Measurements from ENCODE around the gene BMP6.
"Not testable (repeated sequence)": the region's sequence is repeated elsewhere in the genome, so short reads cannot be mapped to it uniquely, and the experiment has no call there.

The BMP6 gene

DNA sequence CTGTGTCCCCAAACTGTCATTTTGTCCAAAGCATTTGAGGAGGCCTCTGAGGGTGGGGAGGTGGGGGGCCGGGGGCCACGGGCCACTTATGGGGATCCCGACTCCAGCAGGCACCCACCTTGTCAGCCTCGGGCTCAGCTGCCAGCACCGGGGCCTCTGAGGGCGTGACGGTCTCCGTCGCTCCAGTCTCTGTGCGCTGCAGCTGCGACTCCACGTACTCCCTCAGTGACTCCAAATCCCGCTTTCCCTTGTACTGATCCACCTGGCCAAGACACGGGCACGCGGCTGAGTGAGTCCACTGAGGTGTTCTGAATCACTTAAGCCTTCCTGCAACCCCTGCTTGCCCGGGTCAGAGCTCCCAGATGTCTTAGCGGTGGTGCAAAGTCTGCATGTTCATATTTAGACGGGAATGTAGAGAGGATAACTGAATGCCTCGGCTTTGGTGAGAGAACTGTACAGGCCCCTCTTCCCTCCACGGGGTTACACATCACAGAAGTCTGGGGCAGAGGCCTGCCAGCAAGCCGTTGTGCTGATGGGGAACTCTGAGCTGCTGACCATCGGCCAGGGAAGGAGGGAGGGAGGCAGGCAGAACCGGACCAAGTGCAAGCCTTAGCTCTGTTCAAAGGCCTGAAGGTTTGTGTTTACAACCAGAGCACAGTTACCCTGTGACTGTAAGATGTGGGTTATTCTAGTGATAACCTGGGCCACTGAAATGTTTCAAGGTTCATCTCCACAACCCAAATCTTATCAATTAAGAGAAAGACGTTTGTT, 162.9 kb downstream of the BMP6 start:
- no peak for DNase-seq

DNA sequence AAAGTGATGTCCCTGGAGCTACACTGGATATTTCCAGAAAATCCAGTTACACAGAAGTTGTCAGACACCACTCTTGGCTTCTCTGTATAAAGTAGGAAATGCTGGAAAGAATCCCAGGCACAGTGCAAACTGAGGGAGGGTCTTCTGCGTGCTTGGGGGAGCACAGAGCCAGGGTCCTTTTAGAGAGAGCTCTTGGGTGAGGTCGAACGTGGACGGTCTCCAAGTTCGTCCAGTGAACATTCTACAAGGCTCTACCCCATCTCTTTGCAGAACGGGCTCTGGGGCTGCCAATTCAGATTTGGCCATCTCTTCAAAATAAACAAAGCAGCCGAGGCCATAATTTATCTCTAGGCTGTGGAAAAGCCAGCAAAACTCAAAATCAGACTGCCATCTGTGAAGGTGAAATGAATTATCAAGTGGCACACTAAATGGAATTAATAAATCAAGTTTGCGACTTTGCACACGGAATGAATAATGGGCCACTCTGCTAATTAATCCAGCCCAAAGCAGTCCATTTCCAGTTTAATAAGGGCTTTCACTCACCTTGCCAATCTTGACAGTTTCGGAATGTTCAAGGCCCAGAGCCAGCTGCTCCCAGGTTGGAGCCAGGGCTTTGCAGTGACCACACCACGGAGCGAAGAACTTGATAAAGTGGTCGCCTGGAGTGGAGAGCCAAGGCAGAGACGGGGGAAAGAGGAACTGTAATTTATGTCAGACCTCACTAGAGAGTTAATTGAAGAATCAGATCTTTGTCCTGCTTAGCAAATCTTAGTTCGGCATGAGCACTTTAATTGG, 165.4 kb downstream of the BMP6 start:
- no peak for DNase-seq

DNA sequence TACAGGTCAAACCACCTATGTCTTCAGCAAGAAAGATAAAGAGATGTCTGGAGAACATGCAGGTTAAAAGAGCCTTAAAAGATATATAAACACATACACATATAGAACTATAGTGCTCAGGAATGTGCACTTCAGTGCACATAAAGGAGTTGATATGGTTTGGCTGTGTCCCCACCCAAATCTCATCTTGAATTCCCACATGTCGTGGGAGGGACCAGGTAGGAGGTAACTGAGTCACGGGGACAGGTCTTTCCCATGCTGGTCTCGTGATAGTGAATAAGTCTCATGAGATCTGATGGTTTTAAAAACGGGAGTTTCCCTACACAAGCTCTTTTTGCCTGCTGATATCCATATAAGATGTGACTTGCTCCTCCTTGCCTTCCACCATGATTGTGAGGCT, 166.5 kb downstream of the BMP6 start:
- DNase-seq = not testable (repeated sequence)

DNA sequence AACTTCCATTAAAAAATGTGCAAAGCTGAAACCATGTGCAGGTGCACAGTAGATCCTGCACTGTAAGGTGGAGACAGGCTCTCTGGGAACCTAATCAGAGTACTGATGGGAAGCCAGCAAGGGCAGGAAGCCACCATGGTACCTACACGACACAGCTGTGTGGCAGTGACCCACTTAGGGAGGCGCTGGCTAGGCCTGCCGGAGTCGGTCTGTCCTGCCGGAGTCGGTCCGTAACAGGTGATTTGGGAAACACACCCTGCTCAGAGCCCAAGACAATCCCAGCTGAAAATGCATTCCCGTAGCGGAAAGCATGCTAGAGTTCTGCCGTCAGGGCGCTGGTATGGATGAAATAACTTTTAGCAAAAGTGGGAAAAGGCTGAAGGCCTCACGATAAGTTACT, 167.4 kb downstream of the BMP6 start:
- no peak for DNase-seq

DNA sequence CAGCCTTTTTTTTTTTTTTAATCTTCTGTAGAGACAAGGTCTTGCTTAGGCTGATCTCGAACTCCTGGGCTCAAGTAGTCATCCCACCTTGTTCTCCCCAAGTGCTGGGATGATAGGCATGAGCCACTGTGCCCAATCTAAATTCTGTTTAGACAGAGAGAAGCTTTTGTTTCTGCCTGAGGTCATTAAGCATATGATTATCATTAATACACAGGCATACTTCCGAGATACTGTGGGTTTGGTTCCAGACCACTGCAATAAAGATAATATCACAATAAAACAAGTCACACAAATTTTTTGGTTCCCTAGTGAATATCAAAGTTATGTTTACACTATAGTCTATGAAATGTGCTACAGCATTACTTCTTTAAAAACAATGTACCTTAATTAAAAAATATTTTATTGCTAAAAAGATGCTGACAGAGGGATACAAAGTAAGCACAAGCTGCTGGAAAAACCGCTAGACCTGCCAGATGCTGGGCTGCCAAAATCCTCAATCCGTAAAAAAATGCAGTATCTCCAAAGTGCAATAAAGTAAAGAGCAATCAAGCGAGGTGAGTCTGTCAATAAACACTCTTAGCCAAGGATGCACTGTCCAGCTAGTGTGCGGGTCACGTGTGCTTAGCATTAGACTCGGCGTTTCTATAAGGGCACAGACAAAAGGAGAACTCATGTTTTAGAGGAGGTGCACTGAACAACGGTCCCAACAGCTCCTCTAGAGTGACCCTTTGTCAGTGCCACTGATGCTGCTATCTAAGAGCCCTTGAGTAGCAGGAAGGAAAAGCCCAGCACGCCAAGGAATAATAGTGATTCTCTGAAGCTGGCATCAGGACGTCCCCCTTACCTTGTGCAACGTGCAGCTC, 168.6 kb downstream of the BMP6 start:
- DNase-seq = peak; percentile 85

DNA sequence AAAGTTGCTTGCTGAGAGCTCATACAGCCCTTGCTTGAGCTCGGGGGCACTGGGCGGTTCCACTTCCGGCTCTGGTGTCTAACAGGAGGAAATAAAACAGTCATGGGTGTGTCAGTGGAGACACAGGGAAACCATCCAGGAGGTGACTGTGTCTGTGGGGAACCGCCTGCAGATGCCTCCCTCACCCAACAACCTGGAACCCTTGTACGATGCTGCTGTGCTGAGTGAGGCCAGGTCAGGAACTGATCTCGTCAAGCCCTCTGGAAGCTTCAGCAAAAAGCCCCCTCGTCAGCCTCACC, 169.2 kb downstream of the BMP6 start:
- peak; percentile 71 for DNase-seq

DNA sequence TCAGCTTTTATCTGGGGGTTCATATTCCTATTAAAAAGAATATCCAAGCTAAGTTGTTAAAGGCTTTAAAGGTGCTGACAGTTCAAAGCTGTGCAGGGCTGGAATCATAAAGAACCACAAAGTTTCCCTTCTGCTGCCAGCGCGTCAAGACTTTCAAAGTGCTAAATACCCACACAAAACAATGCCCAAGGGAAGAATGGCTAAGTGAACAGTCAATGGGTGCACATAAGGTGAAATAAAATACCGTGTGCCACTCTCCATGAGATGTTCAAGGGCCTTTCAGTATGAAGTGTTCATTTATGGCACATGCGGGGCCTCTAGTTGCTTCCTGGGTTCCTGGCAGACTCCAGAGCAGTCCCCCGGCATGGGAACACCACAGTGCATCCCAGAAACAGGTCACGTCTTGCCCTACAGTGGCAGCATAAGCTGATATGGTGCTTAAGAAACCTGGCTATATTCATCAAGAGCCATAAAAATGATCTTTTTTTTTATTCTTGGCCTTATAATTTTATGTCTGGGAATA, 170.6 kb downstream of the BMP6 start:
- DNase-seq = no peak

DNA sequence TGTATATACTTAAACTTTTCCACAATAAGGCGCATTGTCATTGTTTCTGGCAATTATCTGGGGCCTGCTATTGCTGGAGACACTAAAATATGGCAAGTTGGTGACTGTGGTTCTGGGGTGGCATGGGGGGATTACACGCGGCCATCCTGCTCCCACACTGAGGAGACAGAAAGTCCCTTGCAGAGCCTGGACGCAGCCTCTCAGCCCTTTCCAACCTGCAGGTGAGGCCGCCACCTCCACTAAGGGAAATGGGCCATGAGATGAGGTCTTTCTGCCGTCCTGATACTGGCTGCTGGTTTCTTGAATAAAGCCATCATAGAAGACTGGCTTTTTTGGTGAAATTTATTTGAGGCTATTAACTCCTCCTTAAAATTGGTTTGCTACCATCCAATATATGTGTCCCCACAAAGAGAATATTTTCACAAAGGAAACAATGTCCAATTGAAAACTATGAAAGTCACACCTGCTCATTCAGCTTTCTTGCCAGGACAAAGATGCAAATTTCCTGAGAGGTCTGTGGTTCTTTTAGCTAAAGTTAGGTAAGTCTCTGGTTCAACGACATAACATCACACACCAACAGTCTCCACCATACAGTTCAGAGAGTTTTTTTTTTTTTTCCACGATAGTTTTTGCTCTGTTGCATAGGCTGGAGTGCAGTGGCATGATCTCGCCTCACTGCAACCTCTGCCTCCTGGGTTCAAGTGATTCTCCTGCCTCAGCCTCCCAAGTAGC, 171.7 kb downstream of the BMP6 start:
- DNase-seq = no peak

DNA sequence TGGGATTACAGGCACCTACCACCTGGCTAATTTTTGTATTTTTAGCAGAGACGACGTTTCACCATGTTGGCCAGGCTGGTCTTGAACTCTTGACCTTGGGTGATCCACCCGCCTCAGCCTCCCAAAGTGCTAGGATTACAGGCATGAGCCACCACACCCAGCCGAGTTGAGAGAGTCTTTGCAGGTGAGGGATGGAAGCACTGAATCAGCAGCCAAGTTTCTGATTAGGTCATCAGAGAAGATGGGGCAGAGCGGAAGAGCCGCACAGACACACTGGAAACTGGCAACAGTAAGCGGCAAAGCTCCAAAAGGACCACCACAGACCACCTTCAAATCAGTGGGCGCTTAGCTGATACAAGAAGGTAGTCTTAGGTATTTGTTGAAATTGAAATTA, 172.3 kb downstream of the BMP6 start:
- not testable (repeated sequence) for DNase-seq

DNA sequence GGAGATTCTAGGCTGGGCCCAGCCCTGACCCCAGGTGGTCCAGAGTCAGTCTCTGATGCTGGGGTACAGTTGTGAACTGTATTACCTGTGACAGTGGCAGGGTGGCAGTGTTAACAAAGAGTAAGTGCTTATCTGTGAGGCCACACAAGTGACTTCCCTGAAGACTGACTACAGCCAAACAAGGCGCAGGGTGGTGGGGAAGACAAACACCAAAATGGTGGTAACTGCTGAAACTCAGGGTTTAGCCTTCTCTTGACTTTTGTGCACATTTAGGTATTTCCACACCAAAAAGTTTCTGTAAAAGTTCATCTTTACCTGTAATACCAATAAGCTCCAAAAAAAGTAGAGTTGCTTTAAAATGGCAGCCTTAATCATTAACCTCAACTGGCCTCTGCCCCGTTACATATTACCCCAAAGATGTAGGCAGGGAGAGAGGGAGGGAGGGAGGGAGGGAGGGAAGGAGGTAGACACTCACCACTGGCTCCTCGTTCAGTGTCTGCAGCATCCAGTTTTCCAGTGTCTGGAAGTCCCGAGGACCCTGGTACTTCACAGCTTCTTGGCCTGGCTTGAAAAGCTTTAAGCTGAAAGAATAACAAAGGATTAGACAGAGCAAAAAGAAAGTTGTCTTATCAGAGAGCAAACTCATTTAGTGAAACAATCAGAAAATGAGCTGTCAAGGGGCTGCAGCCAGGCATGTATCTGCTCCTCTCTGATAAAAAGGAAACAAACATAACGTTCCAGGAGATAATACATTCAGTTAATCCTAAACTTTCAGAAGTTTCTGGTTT, 173.4 kb downstream of the BMP6 start:
- peak; percentile 88 for DNase-seq

DNA sequence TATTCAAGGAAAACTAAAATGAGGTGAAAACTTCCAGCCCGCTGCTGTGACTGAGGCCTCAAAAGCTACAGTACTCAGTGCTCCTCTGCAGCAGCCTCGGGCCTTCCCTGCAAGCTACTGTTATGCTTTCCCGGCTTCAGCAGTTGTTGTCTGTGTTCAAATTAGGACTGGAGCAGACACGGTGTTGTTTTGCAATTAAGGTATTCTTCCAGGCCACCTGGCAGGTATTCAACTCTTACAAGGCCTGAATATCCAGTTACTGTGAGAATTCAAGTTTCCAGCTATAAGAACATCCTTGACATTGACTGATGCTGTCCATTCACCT, 174.0 kb downstream of the BMP6 start:
- no peak for DNase-seq

DNA sequence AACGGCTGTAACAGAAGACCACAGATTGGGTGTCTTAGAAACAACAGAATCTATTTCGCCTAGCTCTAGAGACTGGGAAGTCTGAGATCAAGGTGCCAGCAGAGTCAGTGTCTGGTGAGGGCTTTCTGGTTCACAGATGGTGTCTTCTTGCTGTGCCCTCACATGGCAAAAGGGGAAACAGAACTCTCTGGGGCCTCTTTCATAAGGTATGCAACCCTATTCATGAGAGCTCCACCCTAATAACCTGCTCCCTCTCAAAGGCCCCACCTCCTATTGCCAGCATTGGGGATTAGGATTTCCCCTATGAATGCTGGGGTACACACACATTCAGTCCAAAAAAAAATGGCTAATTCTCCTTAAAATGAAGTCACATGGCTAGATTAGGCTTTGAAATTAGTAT, 174.7 kb downstream of the BMP6 start:
- DNase-seq = peak; percentile 27

DNA sequence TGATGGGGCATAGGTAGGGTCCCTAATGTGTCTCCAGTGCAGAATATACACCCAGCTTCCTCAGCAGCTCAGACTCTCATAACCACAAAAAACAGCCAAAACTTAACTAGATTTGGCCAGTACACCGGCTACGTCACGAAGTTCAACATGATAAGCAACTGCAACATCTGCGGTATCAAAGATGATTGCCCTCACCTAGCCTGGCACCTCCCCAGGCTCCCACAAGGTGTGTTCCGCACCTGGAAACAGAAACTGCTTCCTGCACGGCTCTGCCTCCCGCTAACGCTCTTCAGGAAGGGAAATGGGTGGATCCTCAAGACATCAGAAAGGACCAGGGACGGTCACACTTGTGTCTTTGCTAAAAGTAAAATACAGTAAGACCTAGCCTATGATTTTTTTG, 175.2 kb downstream of the BMP6 start:
- no peak for DNase-seq

DNA sequence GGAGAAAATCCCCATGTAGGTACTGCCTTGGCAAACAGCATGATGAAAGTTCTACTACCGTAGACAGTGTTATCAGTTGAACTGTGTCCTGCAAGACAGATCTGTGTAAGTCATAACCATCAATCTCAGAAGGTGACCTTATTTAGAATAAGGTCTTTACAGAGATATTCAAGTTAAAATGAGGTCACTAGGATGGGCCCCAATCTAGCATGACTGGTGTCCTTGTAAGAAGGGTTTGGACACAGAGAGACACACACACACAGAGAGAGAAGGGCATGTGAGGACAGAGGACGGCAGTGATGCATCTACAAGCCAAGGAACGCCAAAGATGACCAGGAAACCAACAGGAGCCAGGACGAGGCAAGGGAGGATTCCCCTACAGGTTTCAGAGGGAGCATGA, 175.9 kb downstream of the BMP6 start:
- no peak for DNase-seq

DNA sequence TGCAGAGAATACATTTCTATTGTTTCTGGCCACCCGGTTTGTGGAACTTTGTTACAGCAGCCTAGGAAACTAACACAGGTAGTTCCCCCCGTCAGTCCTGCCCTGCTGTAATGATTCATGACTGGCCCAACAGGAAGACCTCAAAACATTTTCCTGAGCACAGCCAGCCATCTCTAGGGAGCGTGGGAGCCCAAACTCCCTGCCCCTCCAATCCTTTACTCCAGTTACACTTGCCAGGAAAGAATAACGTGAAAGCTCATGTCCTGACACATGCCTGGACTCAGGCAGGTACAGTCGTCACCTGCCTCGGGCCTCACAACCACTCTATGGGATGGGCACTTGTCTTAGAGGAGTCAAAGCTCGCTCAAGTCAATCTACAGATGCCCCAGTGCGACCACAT, 176.3 kb downstream of the BMP6 start:
- DNase-seq = no peak

DNA sequence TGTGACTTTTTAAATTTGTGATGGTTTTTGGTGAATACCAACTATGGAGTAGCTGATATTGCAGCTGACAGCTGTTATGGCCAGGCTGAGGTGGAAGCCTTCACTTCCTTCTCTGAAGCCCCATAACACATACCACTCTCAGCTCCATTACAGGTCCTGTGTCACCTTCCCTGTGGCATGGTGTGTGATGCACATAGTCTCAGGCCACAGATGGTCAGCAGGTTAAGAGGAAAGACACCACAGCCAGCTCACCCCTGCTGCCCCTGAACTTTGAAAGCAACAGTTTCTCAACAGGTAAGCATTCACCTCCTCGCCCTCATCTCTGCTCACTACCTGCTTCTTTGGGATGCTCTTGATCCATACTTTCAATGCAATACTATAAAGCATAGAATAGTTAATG, 177.0 kb downstream of the BMP6 start:
- no peak for DNase-seq

DNA sequence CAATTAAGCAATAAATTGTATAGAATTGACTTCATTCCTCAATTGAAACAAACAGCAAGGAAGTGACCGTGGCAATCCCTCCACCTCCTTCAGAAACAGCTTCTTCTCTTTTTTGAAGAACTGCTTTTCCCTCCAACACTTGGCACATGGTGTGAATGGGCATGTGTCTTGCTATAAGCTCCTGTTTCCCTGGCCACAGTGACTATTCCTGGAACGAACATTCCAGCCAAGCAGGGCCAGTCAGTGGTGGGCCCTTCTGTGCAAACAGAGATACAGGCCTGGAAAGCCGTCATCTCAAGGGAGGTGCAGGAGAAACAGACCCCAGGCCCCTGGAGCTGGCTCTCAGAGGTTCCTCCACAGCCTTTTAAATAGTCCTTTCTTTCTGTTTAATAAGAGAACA, 177.8 kb downstream of the BMP6 start:
- no peak for DNase-seq

DNA sequence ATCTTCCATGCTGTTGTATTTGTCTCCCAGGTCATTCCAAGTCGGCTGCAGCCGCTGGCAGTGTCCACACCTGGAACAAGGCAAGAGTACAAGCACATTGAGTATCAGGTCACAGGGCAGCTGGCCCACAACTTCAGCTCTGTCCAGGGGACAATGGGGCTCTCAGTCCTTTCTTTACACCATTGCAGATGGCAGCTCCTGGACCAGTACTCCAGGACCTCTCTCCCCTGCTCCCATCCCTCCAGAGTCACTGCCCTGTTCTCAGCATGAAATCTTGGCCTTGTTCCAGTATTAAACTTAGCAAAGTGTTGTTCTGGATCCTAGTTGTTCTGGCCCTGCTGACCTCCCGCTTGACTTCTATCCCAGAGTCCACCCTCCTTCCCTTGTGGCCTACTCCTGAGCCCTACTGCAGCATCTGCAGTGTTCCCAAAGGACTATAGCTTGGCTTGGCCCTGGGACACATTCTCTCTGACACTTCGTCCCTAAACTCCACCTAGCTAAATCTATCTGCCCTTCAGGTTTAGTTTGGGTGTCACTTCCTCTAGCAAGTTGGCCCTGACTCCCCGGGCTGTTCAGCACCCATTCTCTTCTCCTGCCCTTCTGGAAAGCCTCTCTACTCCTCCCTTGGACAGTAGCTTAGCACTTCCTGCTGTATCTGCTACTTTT, 178.9 kb downstream of the BMP6 start:
- no peak for DNase-seq

DNA sequence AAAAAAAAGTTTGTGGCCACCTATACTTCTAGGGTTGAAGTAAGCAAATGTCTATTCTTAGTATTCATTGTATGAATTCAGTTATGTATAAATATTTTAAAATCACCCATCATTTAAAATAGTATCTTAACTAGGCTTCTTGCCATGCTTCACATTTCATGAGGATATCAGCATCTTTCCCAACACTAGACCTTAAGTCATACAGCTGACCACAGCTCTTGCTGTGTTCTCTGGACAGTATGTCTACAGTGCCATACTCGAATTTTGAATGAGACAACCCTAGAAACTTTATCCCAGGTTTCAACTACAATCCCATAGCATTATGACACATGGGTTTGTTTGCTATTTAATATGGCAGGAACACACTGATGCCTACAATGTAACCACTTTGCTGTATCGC, 179.5 kb downstream of the BMP6 start:
- no peak for DNase-seq

DNA sequence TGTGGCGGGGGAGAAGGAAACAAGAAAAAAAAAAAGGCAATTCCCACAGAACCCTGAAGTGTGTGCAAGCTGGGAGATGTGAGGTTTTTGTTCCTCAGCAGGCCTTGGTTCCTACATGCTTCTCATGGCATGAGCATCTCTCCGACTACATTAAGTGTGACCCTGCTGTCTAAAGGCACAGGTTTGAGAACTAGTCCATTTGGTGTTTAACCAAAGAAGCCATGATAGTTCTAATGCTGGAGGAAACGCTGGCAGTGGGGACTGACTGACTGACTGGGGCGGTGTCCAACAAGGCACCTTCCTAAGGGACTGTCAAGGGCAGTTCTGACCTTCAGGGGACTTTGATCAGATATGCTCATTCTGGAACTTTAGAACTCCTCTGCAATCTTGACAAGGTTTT, 180.8 kb downstream of the BMP6 start:
- no peak for DNase-seq

DNA sequence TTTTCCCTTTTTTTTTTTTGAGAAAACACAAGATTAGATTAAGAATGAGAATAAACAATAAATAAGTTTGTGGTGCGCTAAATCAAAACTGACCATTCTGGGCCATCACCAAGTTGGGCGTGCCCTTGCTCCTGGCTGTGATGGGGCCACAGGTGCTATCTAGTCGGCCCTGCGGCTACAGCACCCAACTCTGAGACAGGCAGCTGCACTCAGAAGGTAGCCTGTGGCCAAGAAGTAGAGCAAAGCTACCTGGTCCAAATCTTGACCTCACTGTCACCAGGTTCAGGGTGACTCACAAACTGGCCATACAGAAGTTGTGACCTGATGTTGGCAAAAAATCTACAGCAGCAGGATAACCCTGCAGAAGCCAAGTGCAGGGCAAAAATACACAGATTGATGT, 181.3 kb downstream of the BMP6 start:
- no peak for DNase-seq

Measured in hematopoietic multipotent progenitor cell treated with erythropoietin and hydrocortisone succinate and interleukin-3 and kit ligand, for 4 days (in vitro differentiated cells).